GM12891 (cell line): ENCODE results near the gene ST7.

ENCODE experiments used
- POLR2A ChIP-seq: IDR thresholded peaks from 2 replicates; pipeline ENCODE4 v1.6.1; 2011; ENCODE audit warnings: low read depth, low read length, control low read depth
- POLR2AphosphoS5 ChIP-seq: IDR thresholded peaks from 2 replicates; pipeline ENCODE4 v1.6.1; 2011; ENCODE audit warnings: low read depth, low read length, control low read depth
- TAF1 ChIP-seq: IDR thresholded peaks from 2 replicates; pipeline ENCODE4 v1.6.1; 2011; ENCODE audit warnings: low read depth, low read length, control low read depth

GRCh38 chr7:117250801-117251200 is 297.5 kb downstream of the ST7 start:
- no peak for TF ChIP-seq POLR2A
- no peak for TF ChIP-seq POLR2AphosphoS5
- no peak for TF ChIP-seq TAF1
